Mesenchymal stem cell (in vitro differentiated cells and primary cell): Measurements from ENCODE around the gene UPK3A.
A peak's percentile ranks its signal among the peaks of the same experiment; 100 is the strongest.

Experiments used
- DNase-seq: peaks from one replicate; pipeline ENCODE4 v3.0.0-alpha.2; 2013
- H2AFZ ChIP-seq: one replicate; pipeline ENCODE4 v1.6.1; 2013; ENCODE audit warnings: low read depth, mild to moderate bottlenecking, control low read depth, inconsistent platforms, low read length, moderate library complexity
- H2AK5ac ChIP-seq: 2 replicates; pipeline ENCODE4 v1.6.1; 2013; ENCODE audit warnings: low read length, moderate library complexity, mild to moderate bottlenecking, inconsistent platforms; ENCODE audit not compliant: severe bottlenecking
- H2BK120ac ChIP-seq: one replicate; pipeline ENCODE4 v1.6.1; 2013; ENCODE audit warnings: low read depth, mild to moderate bottlenecking, inconsistent platforms, low read length, moderate library complexity
- H2BK12ac ChIP-seq, 2 experiments: one replicate each; pipeline ENCODE4 v1.6.1; 2013; ENCODE audit warnings: inconsistent platforms in 2 of 2, low read length in 2 of 2, mild to moderate bottlenecking in 2 of 2, moderate library complexity in 2 of 2, control low read depth in 1 of 2
- H2BK15ac ChIP-seq: one replicate; pipeline ENCODE4 v1.6.1; 2013; ENCODE audit warnings: mild to moderate bottlenecking, low read depth, inconsistent platforms; ENCODE audit not compliant: poor library complexity, severe bottlenecking
- H2BK5ac ChIP-seq: 2 replicates; pipeline ENCODE4 v1.6.1; 2013; ENCODE audit warnings: low read depth, mild to moderate bottlenecking, low read length, control low read depth, inconsistent platforms; ENCODE audit not compliant: poor library complexity, severe bottlenecking
- H3K14ac ChIP-seq, 2 experiments: one replicate each; pipeline ENCODE4 v1.6.1; 2013; ENCODE audit warnings: inconsistent platforms in 2 of 2, low read length in 2 of 2, control low read depth in 1 of 2, mild to moderate bottlenecking in 1 of 2, moderate library complexity in 1 of 2
- H3K18ac ChIP-seq, 2 experiments: one replicate each; pipeline ENCODE4 v1.6.1; 2013; ENCODE audit warnings: inconsistent platforms in 2 of 2, low read length in 2 of 2, control low read depth in 1 of 2, low read depth in 1 of 2, mild to moderate bottlenecking in 1 of 2
- H3K23ac ChIP-seq, 2 experiments: one replicate each; pipeline ENCODE4 v1.6.1; 2013; ENCODE audit warnings: inconsistent platforms in 2 of 2, low read length in 2 of 2, mild to moderate bottlenecking in 2 of 2, moderate library complexity in 2 of 2, control low read depth in 1 of 2
- H3K27ac ChIP-seq: 2 replicates; pipeline ENCODE4 v1.5.1; 2013; ENCODE audit warnings: mild to moderate bottlenecking, moderate library complexity, low read length, control low read depth, inconsistent platforms; ENCODE audit not compliant: poor library complexity, severe bottlenecking
- H3K27me3 ChIP-seq, 2 experiments: 2 replicates each; pipeline versions ENCODE4 v1.6.1 to v1.7.0; 2013; ENCODE audit warnings: low read length in 2 of 2, mild to moderate bottlenecking in 2 of 2, moderate library complexity in 2 of 2, control low read depth in 1 of 2, inconsistent platforms in 1 of 2; ENCODE audit not compliant: control insufficient read depth in 1 of 2, insufficient read depth in 1 of 2
- H3K36me3 ChIP-seq, 2 experiments: 2 replicates each; pipeline versions ENCODE4 v1.6.1 to v1.7.0; 2013; ENCODE audit warnings: low read length in 2 of 2, control low read depth in 1 of 2, inconsistent platforms in 1 of 2, low read depth in 1 of 2, mild to moderate bottlenecking in 1 of 2; ENCODE audit not compliant: insufficient read depth in 2 of 2, control insufficient read depth in 1 of 2
- H3K4ac ChIP-seq, 2 experiments: one replicate each; pipeline ENCODE4 v1.6.1; 2013; ENCODE audit warnings: inconsistent platforms in 2 of 2, low read length in 2 of 2, mild to moderate bottlenecking in 2 of 2, moderate library complexity in 2 of 2, control low read depth in 1 of 2, low read depth in 1 of 2
- H3K4me1 ChIP-seq: 2 replicates; pipeline ENCODE4 v1.6.1; 2013; ENCODE audit warnings: low read depth, low read length, control low read depth; ENCODE audit not compliant: control insufficient read depth, insufficient read depth
- H3K4me2 ChIP-seq: 2 replicates; pipeline ENCODE4 v1.6.1; 2013; ENCODE audit warnings: low read length, mild to moderate bottlenecking, inconsistent platforms; ENCODE audit not compliant: poor library complexity, severe bottlenecking
- H3K4me3 ChIP-seq, 2 experiments: 2 replicates each; pipeline versions ENCODE4 v1.5.1 to v1.7.0; 2013; ENCODE audit warnings: low read length in 2 of 2, mild to moderate bottlenecking in 2 of 2, control low read depth in 1 of 2, low read depth in 1 of 2; ENCODE audit not compliant: insufficient read depth in 1 of 2
- H3K79me1 ChIP-seq: replicated peaks from 2 replicates; pipeline ENCODE4 v1.6.1; 2013; ENCODE audit warnings: mild to moderate bottlenecking, control low read depth, low read length, inconsistent platforms; ENCODE audit not compliant: poor library complexity, severe bottlenecking
- H3K9ac ChIP-seq: 2 replicates; pipeline ENCODE4 v1.7.0; 2013; ENCODE audit warnings: mild to moderate bottlenecking, low read length, moderate library complexity
- H3K9me3 ChIP-seq: 2 replicates; pipeline ENCODE4 v1.7.0; 2013; ENCODE audit warnings: mild to moderate bottlenecking, low read length; ENCODE audit not compliant: control insufficient read depth
- H4K8ac ChIP-seq: one replicate; pipeline ENCODE4 v1.6.1; 2013; ENCODE audit warnings: inconsistent platforms, mild to moderate bottlenecking, low read length, moderate library complexity
- H4K91ac ChIP-seq: one replicate; pipeline ENCODE4 v1.6.1; 2013; ENCODE audit warnings: mild to moderate bottlenecking, low read length, inconsistent platforms
- WGBS: methylation state at CpG from one replicate; pipeline ENCODE4 v1.1.7; 2013; ENCODE audit warnings: mixed read lengths; 5-methylcytosine and 5-hydroxymethylcytosine counted together

Gene UPK3A

GRCh38 chr22:45314054-45314721 is 29.4 kb downstream of the UPK3A start:
- no peak overlapping the region for H3K4me3 ChIP-seq
- H3K23ac ChIP-seq, result no peak overlapping the region
- H3K36me3 ChIP-seq, result peaks cover 0 to 3% of the 10 kb centered on the region in 2 experiments
- no peak overlapping the region for H3K18ac ChIP-seq
- peak overlapping the region in 1 of 2 experiments; percentile 11 for H2BK12ac ChIP-seq
- peak overlapping the region; percentile 1 for H4K8ac ChIP-seq
- no peak overlapping the region for H3K4me2 ChIP-seq
- H3K4ac ChIP-seq, result no peak overlapping the region
- no peak overlapping the region for H2AK5ac ChIP-seq
- H3K14ac ChIP-seq, result no peak overlapping the region
- H2BK120ac ChIP-seq, result no peak overlapping the region
- H3K27ac ChIP-seq, result no peak overlapping the region
- H2BK15ac ChIP-seq, result no peak overlapping the region
- H3K9ac ChIP-seq, result no peak overlapping the region
- no peak overlapping the region for H2BK5ac ChIP-seq
- H3K27me3 ChIP-seq, result no peaks in the 10 kb centered on the region
- H4K91ac ChIP-seq, result no peak overlapping the region
- 75% methylated on average over 8 of the region's 8 CpGs for WGBS
- DNase-seq, result no peak
- H2AFZ ChIP-seq, result no peak overlapping the region
- no peaks in the 10 kb centered on the region for H3K9me3 ChIP-seq
- H3K4me1 ChIP-seq, result peaks cover 16% of the 10 kb centered on the region
- peaks cover 42% of the 10 kb centered on the region for H3K79me1 ChIP-seq

DNA sequence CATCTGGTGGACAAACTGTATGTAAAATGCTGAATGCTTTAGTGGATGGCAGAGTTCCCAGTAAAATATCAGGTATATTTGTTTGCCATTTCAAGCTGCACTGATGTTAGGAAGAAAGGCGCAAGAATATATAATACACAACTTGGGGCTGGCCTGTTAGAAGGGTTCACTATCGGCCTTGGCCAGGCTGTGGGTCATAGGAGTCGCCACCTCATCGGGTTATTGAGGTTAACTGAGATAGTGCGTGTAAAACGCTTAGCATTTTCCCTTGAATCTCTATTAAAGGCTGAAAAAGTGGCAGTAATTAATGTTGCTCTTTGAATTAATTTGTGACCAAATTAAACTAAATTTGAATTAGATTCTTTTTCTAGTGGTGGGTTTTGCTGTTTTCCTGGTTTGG is 30.0 kb downstream of the UPK3A start:
- Histone ChIP-seq H3K9me3 (no peaks in the 10 kb centered on the region), H3K18ac (no peak overlapping the region), H3K4me1 (peaks cover 15% of the 10 kb centered on the region), H3K27me3 (no peaks in the 10 kb centered on the region), H3K4me2 (no peak overlapping the region), H2AFZ (no peak overlapping the region), H2BK12ac (peak overlapping the region in 1 of 2 experiments; percentile 11), H3K27ac (no peak overlapping the region), H2AK5ac (no peak overlapping the region), H3K36me3 (peaks cover 0 to 3% of the 10 kb centered on the region in 2 experiments), H4K8ac (no peak overlapping the region), H3K79me1 (peaks cover 42% of the 10 kb centered on the region), H2BK15ac (no peak overlapping the region), H3K9ac (no peak overlapping the region), H2BK5ac (no peak overlapping the region), H2BK120ac (no peak overlapping the region), H3K14ac (no peak overlapping the region), H4K91ac (no peak overlapping the region), H3K4me3 (no peak overlapping the region), H3K4ac (no peak overlapping the region), H3K23ac (no peak overlapping the region)
- WGBS, result 95% methylated on average over 4 of the region's 6 CpGs
- DNase-seq, result no peak

GRCh38 chr22:45316796-45317526 is 32.2 kb downstream of the UPK3A start:
- Histone ChIP-seq H3K4me3 (peak overlapping the region in 1 of 2 experiments; percentile 34), H3K4me1 (peaks cover 11% of the 10 kb centered on the region), H3K9me3 (no peaks in the 10 kb centered on the region), H3K23ac (no peak overlapping the region), H3K79me1 (peaks cover 33% of the 10 kb centered on the region), H2BK5ac (no peak overlapping the region), H2AFZ (no peak overlapping the region), H2BK12ac (no peak overlapping the region), H2AK5ac (peak overlapping the region; percentile 11), H4K91ac (no peak overlapping the region), H3K4ac (no peak overlapping the region), H3K27me3 (no peaks in the 10 kb centered on the region), H3K14ac (no peak overlapping the region), H3K36me3 (peaks cover 0 to 7% of the 10 kb centered on the region in 2 experiments), H3K18ac (no peak overlapping the region), H3K27ac (no peak overlapping the region), H3K9ac (peak overlapping the region; percentile 83), H2BK120ac (no peak overlapping the region), H2BK15ac (no peak overlapping the region), H3K4me2 (no peak overlapping the region), H4K8ac (no peak overlapping the region)
- no peak for DNase-seq
- WGBS, result 98% methylated on average over 8 of the region's 9 CpGs

GRCh38 chr22:45317551-45318167 is 32.9 kb downstream of the UPK3A start:
- WGBS, result 80% methylated on average over 18 of the region's 19 CpGs
- Histone ChIP-seq H3K9ac (peak overlapping the region; percentile 83), H2BK12ac (peak overlapping the region; percentile 42 to 65), H3K4me2 (no peak overlapping the region), H3K27me3 (no peaks in the 10 kb centered on the region), H3K4me3 (peak overlapping the region in 1 of 2 experiments; percentile 34), H2BK5ac (no peak overlapping the region), H2AFZ (no peak overlapping the region), H3K4ac (peak overlapping the region; percentile 32 to 76), H3K36me3 (peaks cover 0 to 9% of the 10 kb centered on the region in 2 experiments), H3K14ac (no peak overlapping the region), H3K79me1 (peaks cover 32% of the 10 kb centered on the region), H2AK5ac (peak overlapping the region; percentile 11), H3K9me3 (no peaks in the 10 kb centered on the region), H2BK120ac (no peak overlapping the region), H3K4me1 (peaks cover 11% of the 10 kb centered on the region), H3K18ac (peak overlapping the region; percentile 28 to 65), H4K91ac (peak overlapping the region; percentile 49), H3K23ac (no peak overlapping the region), H3K27ac (peak overlapping the region; percentile 75), H4K8ac (no peak overlapping the region), H2BK15ac (peak overlapping the region; percentile 60)
- peak; percentile 17 for DNase-seq
